Measurements from ENCODE around the gene ZNF576.
"Not testable (repeated sequence)": the region's sequence is repeated elsewhere in the genome, so short reads cannot be mapped to it uniquely, and the experiment has no call there.

ZNF576 gene

DNA sequence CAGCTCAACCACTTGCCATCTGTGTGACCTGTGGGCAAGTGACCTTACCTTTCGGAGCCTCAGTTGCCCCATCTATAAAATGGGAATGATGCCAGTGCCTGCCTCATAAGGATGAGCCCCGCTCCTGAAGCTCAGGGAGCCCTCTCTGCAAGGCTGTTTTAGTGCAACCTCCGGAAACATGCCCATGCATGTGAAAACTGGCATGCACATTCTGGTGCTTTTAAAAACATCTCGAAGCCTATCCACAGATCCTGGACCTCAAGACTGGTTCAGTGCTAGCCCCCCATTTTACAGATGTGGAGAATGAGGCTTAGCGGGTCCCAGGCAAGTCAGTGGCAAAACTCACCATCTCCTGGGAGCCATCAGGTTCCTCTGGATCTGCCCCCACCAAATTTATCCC lies 37.7 kb downstream of the ZNF576 start:
- Histone ChIP-seq H3K9me3 (ENCODE audit: low read length) (no peaks in the 10 kb centered on the region), H3K36me3 (ENCODE audit: insufficient read depth, low read length) (no peaks in the 10 kb centered on the region), H3K27me3 (ENCODE audit: insufficient read depth, low read length) (no peaks in the 10 kb centered on the region), H3K4me1 (ENCODE audit: insufficient read depth, low read length) (peaks cover 44% of the 10 kb centered on the region), H2AFZ (ENCODE audit: low read depth, low read length) (no peak overlapping the region), H3K4me3 (ENCODE audit: low read length) (no peak overlapping the region)

DNA sequence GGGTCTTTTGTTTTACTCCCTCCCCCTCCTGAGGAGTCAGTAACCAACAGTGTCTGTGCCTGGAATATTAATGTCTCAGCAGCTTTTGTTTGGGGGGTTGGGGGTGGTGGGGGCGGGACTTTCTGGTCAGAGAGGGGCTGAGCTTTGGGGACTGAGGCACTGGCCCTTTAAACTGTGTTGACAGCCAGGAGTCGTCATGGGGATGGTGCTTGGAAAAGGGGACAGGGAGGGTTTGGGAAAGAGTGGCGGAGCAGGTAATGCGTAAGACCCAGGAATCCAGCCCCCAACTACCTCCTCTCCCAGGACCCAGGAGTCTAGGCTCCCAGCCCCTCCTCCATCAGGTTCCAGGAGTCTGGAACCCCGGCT lies 38.1 kb downstream of the ZNF576 start:
- Histone ChIP-seq H3K4me3 (ENCODE audit: low read length) (peak overlapping the region; percentile 40), H3K36me3 (ENCODE audit: insufficient read depth, low read length) (no peaks in the 10 kb centered on the region), H3K4me1 (ENCODE audit: insufficient read depth, low read length) (peaks cover 46% of the 10 kb centered on the region), H3K9me3 (ENCODE audit: low read length) (no peaks in the 10 kb centered on the region), H2AFZ (ENCODE audit: low read depth, low read length) (no peak overlapping the region), H3K27me3 (ENCODE audit: insufficient read depth, low read length) (no peaks in the 10 kb centered on the region)

DNA sequence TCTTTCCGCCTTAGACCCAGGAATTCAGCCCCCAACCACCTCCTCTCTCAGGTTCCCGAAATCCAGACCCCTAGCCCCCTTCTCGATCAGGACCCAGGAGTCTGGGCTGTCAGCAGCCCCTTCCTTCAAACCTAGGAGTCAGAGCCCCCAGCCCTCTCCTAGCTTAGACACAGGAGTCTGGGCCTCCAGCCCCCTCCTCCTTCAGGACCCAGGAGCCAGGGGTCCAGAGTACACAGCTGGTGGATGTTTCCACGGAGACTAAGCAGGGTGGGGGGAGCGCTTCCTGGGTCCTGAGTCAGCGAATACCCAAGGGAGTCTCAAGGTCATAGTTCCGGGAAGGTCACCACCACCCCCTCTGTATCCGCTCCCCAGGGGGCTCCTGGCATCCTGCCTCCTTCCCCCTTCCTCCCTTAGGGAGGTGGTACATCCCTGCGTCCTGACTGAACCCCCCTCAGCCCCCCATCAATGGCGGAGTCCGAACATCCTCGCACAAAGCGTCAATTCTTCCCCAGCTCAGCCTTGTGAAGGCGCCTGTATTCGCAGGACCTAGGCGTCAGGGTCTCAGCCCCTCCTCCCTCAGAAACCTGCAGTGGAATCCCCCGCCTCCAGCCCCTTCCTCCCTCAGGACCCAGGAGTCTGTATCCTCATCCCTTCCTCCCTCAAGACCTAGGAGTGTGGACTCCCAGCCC lies 38.6 kb downstream of the ZNF576 start:
- Histone ChIP-seq H3K27me3 (ENCODE audit: insufficient read depth, low read length) (no peaks in the 10 kb centered on the region), H3K4me1 (ENCODE audit: insufficient read depth, low read length) (peaks cover 46% of the 10 kb centered on the region), H3K36me3 (ENCODE audit: insufficient read depth, low read length) (no peaks in the 10 kb centered on the region), H3K4me3 (ENCODE audit: low read length) (peak overlapping the region; percentile 40), H3K9me3 (ENCODE audit: low read length) (no peaks in the 10 kb centered on the region), H2AFZ (ENCODE audit: low read depth, low read length) (no peak overlapping the region)

DNA sequence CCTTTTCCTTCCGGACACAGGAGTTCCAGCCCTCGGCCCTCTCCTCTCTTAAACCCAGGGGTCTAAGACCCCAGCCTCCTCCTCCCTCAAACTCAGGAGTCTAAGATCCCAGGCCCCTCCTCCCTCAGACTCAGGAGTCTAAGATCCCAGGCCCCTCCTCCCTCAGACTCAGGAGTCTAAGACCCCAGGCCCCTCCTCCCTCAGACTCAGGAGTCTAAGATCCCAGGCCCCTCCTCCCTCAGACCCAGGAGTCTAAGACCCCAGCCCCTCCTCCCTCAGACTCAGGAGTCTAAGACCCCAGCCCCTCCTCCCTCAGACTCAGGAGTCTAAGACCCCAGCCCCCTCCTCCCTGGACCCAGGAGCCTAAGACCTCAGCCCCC lies 39.2 kb downstream of the ZNF576 start:
- not testable (repeated sequence) for H3K36me3 ChIP-seq (ENCODE audit: insufficient read depth, low read length); H3K9me3 ChIP-seq (ENCODE audit: low read length); H3K27me3 ChIP-seq (ENCODE audit: insufficient read depth, low read length); H2AFZ ChIP-seq (ENCODE audit: low read depth, low read length)
- H3K4me3 ChIP-seq (ENCODE audit: low read length), result peak overlapping the region; percentile 40
- H3K4me1 ChIP-seq (ENCODE audit: insufficient read depth, low read length), result peaks cover 50% of the 10 kb centered on the region

DNA sequence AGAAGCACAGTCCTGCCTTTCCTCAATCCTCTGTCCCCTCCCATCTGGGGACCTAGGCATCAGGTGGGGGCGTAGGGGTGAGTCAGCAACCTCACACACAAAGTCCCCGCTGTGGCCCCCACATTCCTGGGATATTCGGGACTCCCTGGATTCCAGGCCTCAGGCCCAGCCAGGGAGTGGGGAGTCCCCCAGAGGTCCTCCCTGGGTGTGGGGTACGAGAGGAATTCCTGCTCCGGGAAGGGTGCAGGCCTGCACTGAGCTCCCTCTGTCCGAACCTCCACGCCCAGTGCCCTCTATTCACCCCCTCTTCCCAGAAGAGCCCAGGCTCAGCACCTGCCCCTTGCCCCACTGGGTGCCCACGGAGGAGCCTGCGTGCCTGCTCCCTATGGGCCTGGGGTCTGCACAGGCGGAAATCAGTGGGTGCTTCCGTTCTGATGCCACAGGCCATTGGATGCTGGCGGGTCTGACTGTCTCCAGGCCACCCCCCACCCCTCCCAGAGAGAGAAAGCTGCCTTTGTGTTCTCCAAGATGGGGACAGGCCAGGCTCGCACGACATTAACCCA lies 39.8 kb downstream of the ZNF576 start:
- peak overlapping the region; percentile 11 for H3K4me3 ChIP-seq (ENCODE audit: low read length)

DNA sequence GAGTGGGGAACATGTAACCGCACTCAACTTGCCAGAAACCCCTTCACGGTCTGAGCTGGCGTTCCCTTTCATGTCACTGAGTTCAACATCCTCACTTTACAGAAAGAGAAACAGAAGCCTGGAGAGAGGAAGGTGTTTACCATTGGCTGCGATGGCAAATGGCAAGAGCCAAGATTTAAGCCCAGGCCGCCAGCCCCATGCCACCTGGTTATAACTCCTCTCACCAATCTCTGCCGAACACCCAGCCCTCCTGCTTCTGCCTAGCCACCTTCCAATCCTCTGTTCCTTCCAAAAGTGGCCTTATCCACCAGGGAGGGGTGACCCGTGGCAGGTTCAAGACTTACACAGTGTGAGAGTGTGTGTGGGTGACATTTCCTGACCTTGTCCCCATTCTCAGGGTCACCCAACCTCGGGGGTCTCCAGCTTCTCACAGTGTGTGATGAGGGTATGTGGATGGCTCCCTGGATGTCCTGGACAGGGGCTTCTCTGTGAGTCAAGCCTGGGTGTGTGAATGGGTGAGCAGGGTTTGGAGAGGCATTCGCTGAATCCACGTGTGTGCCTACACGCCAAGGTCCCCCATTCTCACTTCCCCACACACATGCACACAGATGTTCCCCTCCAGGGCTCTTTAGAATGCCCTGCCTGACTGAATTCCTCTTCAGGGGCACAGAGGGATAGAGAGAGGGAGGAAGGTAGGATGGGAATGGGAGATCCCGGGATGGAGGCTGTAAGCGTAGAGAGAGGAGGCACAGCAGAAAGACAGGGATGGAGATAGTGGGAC lies 42.0 kb downstream of the ZNF576 start:
- H3K27me3 ChIP-seq (ENCODE audit: insufficient read depth, low read length), result no peaks in the 10 kb centered on the region
- peak overlapping the region; percentile 91 for H3K4me3 ChIP-seq (ENCODE audit: low read length)
- H3K9me3 ChIP-seq (ENCODE audit: low read length), result no peaks in the 10 kb centered on the region
- H3K4me1 ChIP-seq (ENCODE audit: insufficient read depth, low read length), result peaks cover 52% of the 10 kb centered on the region
- no peak overlapping the region for H2AFZ ChIP-seq (ENCODE audit: low read depth, low read length)
- no peaks in the 10 kb centered on the region for H3K36me3 ChIP-seq (ENCODE audit: insufficient read depth, low read length)

More for the DNA sequence above, 39.8 kb downstream of the ZNF576 start:
- H2AFZ ChIP-seq (ENCODE audit: low read depth, low read length), result no peak overlapping the region
- no peaks in the 10 kb centered on the region for H3K36me3 ChIP-seq (ENCODE audit: insufficient read depth, low read length)
- H3K9me3 ChIP-seq (ENCODE audit: low read length), result no peaks in the 10 kb centered on the region
- H3K27me3 ChIP-seq (ENCODE audit: insufficient read depth, low read length), result no peaks in the 10 kb centered on the region
- peaks cover 52% of the 10 kb centered on the region for H3K4me1 ChIP-seq (ENCODE audit: insufficient read depth, low read length)

DNA sequence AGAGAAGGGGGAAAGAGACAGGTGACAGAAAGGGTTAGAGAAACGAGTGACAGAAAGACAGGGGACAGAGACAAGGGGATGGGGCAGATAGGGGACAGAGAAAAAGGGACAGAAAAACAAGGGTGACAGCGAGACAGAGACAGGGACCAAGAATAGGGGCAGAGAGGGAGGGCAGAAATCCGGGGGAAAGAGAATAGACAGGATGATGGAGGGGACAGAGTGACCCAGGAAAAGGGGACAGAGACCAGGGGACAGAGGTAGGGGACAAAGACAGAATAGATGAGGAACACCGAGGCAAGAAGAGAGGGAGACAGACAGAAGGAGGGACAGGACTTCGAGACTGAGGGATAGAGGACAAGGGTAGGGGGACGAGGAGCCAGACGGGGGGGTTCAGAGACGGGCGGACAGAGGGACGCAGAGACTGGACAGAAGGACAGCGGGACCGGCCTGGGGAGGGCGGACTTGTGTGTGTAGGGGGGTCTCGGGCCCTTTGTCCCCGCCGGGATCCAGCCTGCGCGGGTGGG lies 42.7 kb downstream of the ZNF576 start:
- Histone ChIP-seq H3K4me1 (ENCODE audit: insufficient read depth, low read length) (peaks cover 50% of the 10 kb centered on the region), H2AFZ (ENCODE audit: low read depth, low read length) (no peak overlapping the region), H3K4me3 (ENCODE audit: low read length) (peak overlapping the region; percentile 91), H3K36me3 (ENCODE audit: insufficient read depth, low read length) (no peaks in the 10 kb centered on the region), H3K9me3 (ENCODE audit: low read length) (no peaks in the 10 kb centered on the region), H3K27me3 (ENCODE audit: insufficient read depth, low read length) (no peaks in the 10 kb centered on the region)

DNA sequence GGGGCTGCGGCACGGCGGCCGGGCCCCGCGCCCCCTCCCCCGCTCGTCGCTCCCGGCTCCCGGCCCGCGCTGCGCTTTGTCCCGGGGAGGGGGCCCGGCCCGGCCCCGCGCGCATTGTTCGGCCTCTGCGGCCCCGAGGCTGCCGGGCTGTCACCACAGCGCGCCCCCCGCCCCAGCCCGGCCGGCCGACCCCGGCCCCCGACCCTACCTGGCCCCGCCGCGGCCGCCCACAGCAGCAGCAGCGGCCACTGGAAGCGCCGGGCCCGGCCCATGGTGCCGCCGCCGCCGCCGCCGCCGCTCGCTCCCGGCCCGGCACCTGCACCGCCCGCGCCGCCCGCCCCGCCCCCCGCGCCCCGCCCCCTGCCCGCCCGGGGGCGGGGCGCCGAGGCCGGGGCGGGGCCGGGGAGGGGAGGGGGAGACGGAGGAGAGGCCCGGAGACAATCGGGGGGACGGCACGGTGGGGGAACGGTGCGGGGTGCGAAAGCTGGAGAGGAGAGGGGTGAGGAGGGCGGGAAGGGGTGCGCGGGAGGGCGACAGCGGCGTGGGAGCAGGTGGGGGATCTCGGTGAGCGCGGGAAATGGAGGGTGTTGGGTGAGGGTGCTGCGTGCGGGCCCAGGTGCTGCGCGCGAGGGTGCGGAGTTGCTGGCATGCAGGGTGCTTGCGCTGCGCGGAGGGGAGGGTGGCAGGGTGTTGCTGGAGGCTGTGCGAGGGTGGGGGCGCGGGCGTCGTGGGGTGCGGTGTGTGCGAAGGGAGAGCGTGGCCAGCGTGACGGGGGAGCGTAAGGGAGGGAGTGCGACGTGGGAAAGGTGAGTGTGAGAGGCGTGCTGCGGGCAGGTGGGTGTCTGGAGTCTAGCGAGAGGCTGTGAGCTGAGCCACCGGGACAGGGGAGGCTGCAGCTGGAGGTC lies 43.4 kb downstream of the ZNF576 start, which contains the start of gene CADM4:
Gene CADM4 (minus strand): TSS at position 332 of the 905 bp plus-strand sequence. CDS start 60 bp downstream, at position 272.
- Histone ChIP-seq H3K4me3 (ENCODE audit: low read length) (peak within 1 kb of the TSS; percentile 92), H3K36me3 (ENCODE audit: insufficient read depth, low read length) (no peaks in the 10 kb centered on the region), H3K9me3 (ENCODE audit: low read length) (no peaks in the 10 kb centered on the region), H3K4me1 (ENCODE audit: insufficient read depth, low read length) (peaks cover 44% of the 10 kb centered on the region), H3K27me3 (ENCODE audit: insufficient read depth, low read length) (no peaks in the 10 kb centered on the region), H2AFZ (ENCODE audit: low read depth, low read length) (peak within 1 kb of the TSS; percentile 86)

DNA sequence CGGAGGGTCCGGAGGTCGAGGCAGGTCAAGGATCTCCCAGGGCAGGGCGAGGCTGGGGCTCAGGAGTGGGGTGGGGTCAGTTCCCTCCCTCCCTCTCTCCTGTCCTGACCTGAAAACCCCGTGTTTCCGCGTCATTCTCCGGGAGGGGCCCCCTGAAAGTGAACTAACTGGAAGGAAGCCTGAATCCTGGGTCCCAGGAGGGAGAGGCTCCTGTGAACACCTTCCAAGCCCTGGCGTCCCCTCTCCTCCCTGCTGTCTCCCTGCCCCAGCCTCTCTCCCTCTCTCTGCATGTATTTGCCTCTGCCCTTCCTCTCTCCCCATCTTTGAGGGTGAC lies 44.0 kb downstream of the ZNF576 start:
- no peaks in the 10 kb centered on the region for H3K36me3 ChIP-seq (ENCODE audit: insufficient read depth, low read length)
- peak overlapping the region; percentile 92 for H3K4me3 ChIP-seq (ENCODE audit: low read length)
- peaks cover 38% of the 10 kb centered on the region for H3K4me1 ChIP-seq (ENCODE audit: insufficient read depth, low read length)
- H3K27me3 ChIP-seq (ENCODE audit: insufficient read depth, low read length), result no peaks in the 10 kb centered on the region
- no peaks in the 10 kb centered on the region for H3K9me3 ChIP-seq (ENCODE audit: low read length)
- H2AFZ ChIP-seq (ENCODE audit: low read depth, low read length), result peak overlapping the region; percentile 86

DNA sequence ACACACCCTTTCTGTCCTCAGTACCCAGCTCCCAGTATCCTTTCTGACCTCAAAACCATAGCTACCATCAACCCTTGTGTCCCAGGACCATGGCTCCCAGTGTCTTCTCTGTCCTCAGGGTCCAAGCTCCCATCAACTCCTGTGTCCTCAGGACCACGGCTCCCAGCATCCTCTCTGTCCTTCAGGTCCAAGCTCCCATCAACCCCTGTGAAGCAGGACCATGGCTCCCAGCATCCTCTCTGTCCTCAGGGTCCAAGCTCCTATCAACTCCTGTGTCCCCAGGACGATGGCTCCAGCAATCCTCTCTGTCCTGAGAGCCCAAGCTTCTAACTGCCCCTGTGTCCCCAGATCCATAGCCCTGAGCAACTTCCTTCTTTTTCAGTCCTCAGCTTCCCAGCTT lies 44.9 kb downstream of the ZNF576 start:
- H3K9me3 ChIP-seq (ENCODE audit: low read length), result no peaks in the 10 kb centered on the region
- H3K27me3 ChIP-seq (ENCODE audit: insufficient read depth, low read length), result no peaks in the 10 kb centered on the region
- no peaks in the 10 kb centered on the region for H3K36me3 ChIP-seq (ENCODE audit: insufficient read depth, low read length)
- no peak overlapping the region for H2AFZ ChIP-seq (ENCODE audit: low read depth, low read length)
- H3K4me3 ChIP-seq (ENCODE audit: low read length), result no peak overlapping the region
- peaks cover 30% of the 10 kb centered on the region for H3K4me1 ChIP-seq (ENCODE audit: insufficient read depth, low read length)

DNA sequence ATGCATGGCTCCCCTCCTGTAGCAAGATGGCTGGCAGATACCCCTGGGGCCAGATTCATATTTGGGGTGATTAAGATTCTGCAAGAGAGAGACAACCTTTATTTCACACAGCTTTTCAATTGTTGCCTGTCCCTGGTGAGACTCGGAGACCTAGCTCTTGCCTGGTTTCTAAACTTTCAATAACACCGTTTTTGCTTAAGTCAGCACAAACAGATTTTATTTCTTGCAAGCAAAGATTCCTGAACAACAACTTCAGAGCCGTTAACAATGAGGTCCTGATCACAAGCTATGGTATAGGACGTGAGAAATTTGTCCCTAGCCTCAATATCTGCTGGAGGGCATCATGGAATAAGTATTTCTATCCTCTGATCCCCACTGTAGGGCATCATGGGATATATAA lies 46.1 kb downstream of the ZNF576 start:
- Histone ChIP-seq H3K27me3 (ENCODE audit: insufficient read depth, low read length) (no peaks in the 10 kb centered on the region), H3K4me3 (ENCODE audit: low read length) (no peak overlapping the region), H3K9me3 (ENCODE audit: low read length) (no peaks in the 10 kb centered on the region), H2AFZ (ENCODE audit: low read depth, low read length) (no peak overlapping the region), H3K36me3 (ENCODE audit: insufficient read depth, low read length) (no peaks in the 10 kb centered on the region), H3K4me1 (ENCODE audit: insufficient read depth, low read length) (peaks cover 20% of the 10 kb centered on the region)

DNA sequence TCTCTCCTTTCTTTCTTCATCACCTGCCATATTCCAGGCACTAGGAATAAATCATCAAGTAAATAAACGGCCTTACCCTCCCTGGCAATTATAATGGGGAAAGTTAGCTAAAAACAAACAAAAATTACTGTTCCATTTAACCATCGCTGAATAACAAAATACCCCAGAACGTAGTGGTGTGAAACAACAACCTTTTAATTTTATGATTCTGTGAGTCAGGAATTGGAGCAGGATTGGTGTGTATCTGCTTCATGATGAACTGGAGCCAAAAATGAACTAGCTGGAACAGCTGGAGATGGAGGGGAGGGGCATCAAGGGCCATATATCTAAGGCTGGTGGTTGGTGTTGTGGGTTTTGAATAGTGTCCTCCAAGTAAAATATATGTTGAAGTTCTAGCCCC lies 46.9 kb downstream of the ZNF576 start:
- Histone ChIP-seq H3K27me3 (ENCODE audit: insufficient read depth, low read length) (no peaks in the 10 kb centered on the region), H3K4me1 (ENCODE audit: insufficient read depth, low read length) (peaks cover 15% of the 10 kb centered on the region)

More for the DNA sequence above, 46.9 kb downstream of the ZNF576 start:
- Histone ChIP-seq H3K36me3 (ENCODE audit: insufficient read depth, low read length) (no peaks in the 10 kb centered on the region), H2AFZ (ENCODE audit: low read depth, low read length) (no peak overlapping the region), H3K9me3 (ENCODE audit: low read length) (no peaks in the 10 kb centered on the region), H3K4me3 (ENCODE audit: low read length) (no peak overlapping the region)
